Kidney (tissue), 14 donors: ENCODE results near the gene HCRT. TPM values are rescaled to one million over a fixed set of nuclear protein-coding genes. Genes with fewer than 3 reads are reported as not detected.
A peak's percentile ranks its signal among the peaks of the same experiment; 100 is the strongest.

Source experiments
- DNase-seq, 5 donors: peaks; one replicate each; pipeline ENCODE4 v3.0.0-alpha.2; 2013 to 2020
- FAIRE-seq: peaks from 2 replicates; lab custom pipeline; 2012; peaks lifted over from hg19 to GRCh38; lab: Jason Lieb, UNC
- H3K27ac ChIP-seq, 2 donors: one replicate each; pipeline ENCODE4 v1.7.0; 2013; ENCODE audit warnings: low read depth in 2 of 2, low read length in 2 of 2, inconsistent platforms in 1 of 2
- H3K27me3 ChIP-seq: one replicate; pipeline ENCODE4 v1.7.1; 2013; ENCODE audit warnings: low read length, inconsistent platforms; ENCODE audit not compliant: control insufficient read depth, insufficient read depth
- H3K36me3 ChIP-seq, 3 donors: one replicate each; pipeline versions ENCODE4 v1.7.0 to v1.7.1; 2013; ENCODE audit warnings: low read length in 3 of 3, control low read depth in 1 of 3, inconsistent platforms in 1 of 3; ENCODE audit not compliant: insufficient read depth in 3 of 3, control insufficient read depth in 2 of 3
- H3K4me1 ChIP-seq, 3 donors: one replicate each; pipeline versions ENCODE4 v1.7.0 to v1.7.1; 2013; ENCODE audit warnings: low read length in 3 of 3, inconsistent platforms in 1 of 3, low read depth in 1 of 3; ENCODE audit not compliant: control insufficient read depth in 2 of 3, insufficient read depth in 2 of 3
- H3K4me3 ChIP-seq, 3 donors: one replicate each; pipeline versions ENCODE4 v1.7.0 to v1.8.1; 2013; ENCODE audit warnings: low read length in 3 of 3, control low read depth in 1 of 3, inconsistent platforms in 1 of 3
- H3K9ac ChIP-seq, 3 donors: one replicate each; pipeline versions ENCODE4 v1.7.0 to v1.7.1; 2013; ENCODE audit warnings: low read length in 3 of 3, control low read depth in 1 of 3, inconsistent platforms in 1 of 3
- H3K9me3 ChIP-seq, 3 donors: one replicate each; pipeline versions ENCODE4 v1.7.0 to v1.7.1; 2013; ENCODE audit warnings: low read length in 3 of 3, control low read depth in 1 of 3, inconsistent platforms in 1 of 3; ENCODE audit not compliant: control insufficient read depth in 2 of 3, insufficient read depth in 1 of 3
- CTCF ChIP-seq: IDR thresholded peaks from 3 replicates; pipeline ENCODE4 v1.5.1; 2012; ENCODE audit warnings: mild to moderate bottlenecking, moderate library complexity, borderline replicate concordance; ENCODE audit not compliant: insufficient read depth; ENCODE audit errors: extremely low read depth
- intact Hi-C: fragments of 100-400 bp; cut with DNase I; formaldehyde crosslinking; loops from one replicate; pipeline ENCODE4 v1.11.1; 2022
- polyA plus RNA-seq: library from polyadenylated mRNA; stranded (reverse); fragments of 350-450 nt; fragmentation: Illumina TruSeq; extraction: RNeasy Lipid Tissue Mini Kit (QIAGEN cat#74804); gene quantifications from one replicate; pipeline ENCODE4 v1.2.3, GENCODE V29; 2014; ENCODE audit warnings: low read depth, low replicate concordance; ENCODE audit not compliant: insufficient read depth
- total RNA-seq: library from RNA; stranded (reverse); fragmentation: NEBNext Ultra II Directional; extraction: Animal tissue kit (Norgen Biotek cat#: 25700); gene quantifications from one replicate; pipeline ENCODE4 v1.2.1, GENCODE V29; 2021
- donor health status: control.
- donor health status: control.
- donor health status: control.
- donor health status: control.
- donor health status: control.
- donor health status: DM: yes; HTN: yes; CAD: no.
- donor health status: Normal renal cell carcinoma (clear cell type).

The HCRT gene
- total and polyA plus RNA-seq, 2 donors from 2014 or later, result not detected

GRCh38 chr17:42179911-42180410 lies 5.3 kb downstream of the HCRT start:
- intact Hi-C loops, result no loop called here
- peak in 4 of 5 donors; percentile 76 to 88 (median 82) for DNase-seq

GRCh38 chr17:42179335-42179734 lies 5.9 kb downstream of the HCRT start:
- TF ChIP-seq CTCF, result no peak

More at GRCh38 chr17:42179911-42180410, 5.3 kb downstream of the HCRT start:
- Histone ChIP-seq H3K9me3 (no peaks in the 10 kb centered on the region), H3K27me3 (peaks cover 19% of the 10 kb centered on the region), H3K9ac (no peak overlapping the region), H3K27ac (no peak overlapping the region), H3K4me3 (no peak overlapping the region), H3K36me3 (no peaks in the 10 kb centered on the region), H3K4me1 (peaks cover 0 to 20% (median 0%) of the 10 kb centered on the region in 3 donors)
- no peak for FAIRE-seq
- no peak for TF ChIP-seq CTCF

GRCh38 chr17:42178817-42179216 lies 6.4 kb downstream of the HCRT start:
- intact Hi-C loops, result no loop called here
- H3K36me3 ChIP-seq, result no peaks in the 10 kb centered on the region
- H3K4me3 ChIP-seq, result no peak overlapping the region
- no peak overlapping the region for H3K9ac ChIP-seq
- TF ChIP-seq CTCF, result no peak
- no peak for DNase-seq
- no peak for FAIRE-seq
- H3K9me3 ChIP-seq, result no peaks in the 10 kb centered on the region
- peaks cover 19% of the 10 kb centered on the region for H3K27me3 ChIP-seq
- no peak overlapping the region for H3K27ac ChIP-seq
- H3K4me1 ChIP-seq, result peaks cover 0 to 15% (median 0%) of the 10 kb centered on the region in 3 donors

More at GRCh38 chr17:42179335-42179734, 5.9 kb downstream of the HCRT start:
- Histone ChIP-seq H3K27ac (no peak overlapping the region), H3K9ac (no peak overlapping the region), H3K4me1 (peaks cover 0 to 17% (median 0%) of the 10 kb centered on the region in 3 donors), H3K27me3 (peaks cover 19% of the 10 kb centered on the region), H3K4me3 (no peak overlapping the region), H3K36me3 (no peaks in the 10 kb centered on the region), H3K9me3 (no peaks in the 10 kb centered on the region)
- DNase-seq (no peak), FAIRE-seq (no peak)
- intact Hi-C loops, result no loop called here

GRCh38 chr17:42177684-42178083 lies 7.6 kb downstream of the HCRT start:
- intact Hi-C loops, result no loop called here

More at GRCh38 chr17:42177684-42178083, 7.6 kb downstream of the HCRT start:
- FAIRE-seq, result no peak
- peaks cover 13% of the 10 kb centered on the region for H3K27me3 ChIP-seq
- H3K9me3 ChIP-seq, result no peaks in the 10 kb centered on the region
- no peak overlapping the region for H3K27ac ChIP-seq
- no peak for DNase-seq
- H3K36me3 ChIP-seq, result no peaks in the 10 kb centered on the region
- TF ChIP-seq CTCF, result no peak
- no peak overlapping the region for H3K9ac ChIP-seq
- peaks cover 0 to 12% (median 0%) of the 10 kb centered on the region in 3 donors for H3K4me1 ChIP-seq
- H3K4me3 ChIP-seq, result no peak overlapping the region
